Skeletal muscle cell (primary cell): ENCODE measurements around the gene AK3.
"Not testable (repeated sequence)": the region's sequence is repeated elsewhere in the genome, so short reads cannot be mapped to it uniquely, and the experiment has no call there.

Source experiments
- DNase-seq: peaks from one replicate; pipeline ENCODE4 v3.0.0-alpha.2; 2010; ENCODE audit warnings: low read depth
- H3K4me3 ChIP-seq: 2 replicates; pipeline ENCODE4 v1.5.1; 2011; ENCODE audit warnings: low read depth, mild to moderate bottlenecking, control low read depth, low read length, moderate library complexity

Gene AK3

GRCh38 chr9:4677392-4677791 is 63.6 kb downstream of the AK3 start:
- no peak overlapping the region for H3K4me3 ChIP-seq
- no peak for DNase-seq

GRCh38 chr9:4674783-4675182 is 66.2 kb downstream of the AK3 start:
- DNase-seq, result peak; percentile 88
- H3K4me3 ChIP-seq, result no peak overlapping the region

GRCh38 chr9:4671737-4672136 is 69.3 kb downstream of the AK3 start:
- no peak for DNase-seq
- no peak overlapping the region for H3K4me3 ChIP-seq

- no peak for DNase-seq
- no peak overlapping the region for H3K4me3 ChIP-seq
These were observed 70.4 kb downstream of the AK3 start for GRCh38 chr9:4670591-4670990.

- no peak for DNase-seq
- no peak overlapping the region for H3K4me3 ChIP-seq
These were observed 71.1 kb downstream of the AK3 start for GRCh38 chr9:4669890-4670289.

GRCh38 chr9:4668604-4669003 is 72.4 kb downstream of the AK3 start:
- DNase-seq, result no peak
- no peak overlapping the region for H3K4me3 ChIP-seq

- H3K4me3 ChIP-seq, result no peak overlapping the region
- DNase-seq, result no peak
These were observed 73.3 kb downstream of the AK3 start for GRCh38 chr9:4667681-4668080.

- no peak for DNase-seq
- peak within 1 kb of the TSS; percentile 45 for H3K4me3 ChIP-seq
These were observed 74.8 kb downstream of the AK3 start, which contains the start of gene SPATA6L for GRCh38 chr9:4666042-4666699. TSS of gene SPATA6L (minus strand) at chr9:4666480. CDS start at chr9:4666250, 230 bp downstream.

- DNase-seq, result peak; percentile 71
- H3K4me3 ChIP-seq, result peak overlapping the region; percentile 45
These were observed 75.6 kb downstream of the AK3 start for GRCh38 chr9:4665357-4665756.

- no peak for DNase-seq
- no peak overlapping the region for H3K4me3 ChIP-seq
These were observed 77.0 kb downstream of the AK3 start for GRCh38 chr9:4663956-4664355.

GRCh38 chr9:4662989-4663792 is 77.8 kb downstream of the AK3 start:
- DNase-seq, result no peak
- peak overlapping the region; percentile 75 for H3K4me3 ChIP-seq

- DNase-seq, result peak; percentile 30
- H3K4me3 ChIP-seq, result peak within 1 kb of the TSS; percentile 75
These were observed 78.7 kb downstream of the AK3 start, which contains the start of gene PLPP6 for GRCh38 chr9:4662108-4662988. TSS of gene PLPP6 (plus strand) at chr9:4662294. CDS start at chr9:4662376, 82 bp downstream.

GRCh38 chr9:4661611-4662010 is 79.4 kb downstream of the AK3 start:
- peak overlapping the region; percentile 75 for H3K4me3 ChIP-seq
- DNase-seq, result no peak

GRCh38 chr9:4661165-4661564 is 79.8 kb downstream of the AK3 start:
- no peak for DNase-seq
- no peak overlapping the region for H3K4me3 ChIP-seq

GRCh38 chr9:4660665-4661064 is 80.3 kb downstream of the AK3 start:
- not testable (repeated sequence) for H3K4me3 ChIP-seq, DNase-seq
